Measurements from ENCODE around the gene CCNH. TPM values are rescaled to one million over a fixed set of nuclear protein-coding genes. Genes with fewer than 3 reads are reported as not detected.

CCNH gene
- total and polyA plus RNA-seq, 2 of the 4 experiments (the other 2 are of a cell fraction) = 37.4 to 100 TPM

GRCh38 chr5:87404359-87404758 is 8.4 kb downstream of the CCNH start:
- no peak overlapping the region for H2BK15ac ChIP-seq (ENCODE audit: low read depth, low read length)
- H3K14ac ChIP-seq (replicated peaks; ENCODE audit: low read depth, low read length) = no peak overlapping the region
- H4K8ac ChIP-seq (ENCODE audit: low read depth in 2 of 2, low read length in 2 of 2) = no peak overlapping the region
- H2BK5ac ChIP-seq (ENCODE audit: low read depth, low read length, poor library complexity, severe bottlenecking) = no peak overlapping the region
- no peak overlapping the region for H2AK9ac ChIP-seq (replicated peaks; ENCODE audit: low read depth, low read length, poor library complexity)
- intact Hi-C loops (cut with micrococcal nuclease) (loop anchor here (5.0 kb wide), 1 partner anchor 522 kb away; no protein-coding TSS in a partner anchor), dilution Hi-C loops (cut with HindIII; ENCODE audit: low sequenced_read_pairs, unreplicated experiment) (no loop called here), in situ Hi-C loops (cut with MboI; ENCODE audit: low sequenced_read_pairs) (loop anchor here (5.0 to 25.0 kb wide), 2 partner anchors 332 to 492 kb away; no protein-coding TSS in a partner anchor)
- no peaks in the 10 kb centered on the region for H3K9me1 ChIP-seq (ENCODE audit: insufficient read depth, low read length)
- peaks cover 9 to 25% of the 10 kb centered on the region in 2 experiments for H3K79me1 ChIP-seq (ENCODE audit: low read depth in 1 of 2, low read length in 2 of 2)
- H3K23ac ChIP-seq (ENCODE audit: low read depth, low read length) = no peak overlapping the region
- H3K4me2 ChIP-seq (ENCODE audit: low read depth, low read length) = no peak overlapping the region
- no peaks in the 10 kb centered on the region; the same call in 1 of the 2 replicates for H4K20me1 ChIP-seq (ENCODE audit: insufficient read depth, low read length)
- TF ChIP-seq RAD21 (IDR thresholded peaks at IDR 0.05; ENCODE audit: low read length) = no peak
- TF ChIP-seq POLR2A (IDR thresholded peaks at IDR 0.05; ENCODE audit: low read depth, low read length) = peak; percentile 28; the same call in 1 of the 2 replicates
- no peak overlapping the region for H3K18ac ChIP-seq (ENCODE audit: low read depth, low read length)
- H2AFZ ChIP-seq (replicated peaks; ENCODE audit: low read length, poor library complexity) = no peak overlapping the region
- no peak overlapping the region for H3K9ac ChIP-seq (ENCODE audit: low read depth, low read length)
- no peak overlapping the region for H3K4me3 ChIP-seq (ENCODE audit: insufficient read depth, low read depth, low read length)
- H3K4me1 ChIP-seq (ENCODE audit: control insufficient read depth, insufficient read depth, low read length) = no peaks in the 10 kb centered on the region
- ChIA-PET CTCF (no interaction called here), POLR2A (ENCODE audit: unreplicated experiment) (no interaction called here)
- peaks cover 13% of the 10 kb centered on the region for H3K36me3 ChIP-seq (ENCODE audit: control insufficient read depth, insufficient read depth, low read length)
- H2AK5ac ChIP-seq (ENCODE audit: low read depth, low read length) = no peak overlapping the region
- H2BK20ac ChIP-seq (ENCODE audit: low read depth, low read length) = no peak overlapping the region
- no peak overlapping the region for H3K4ac ChIP-seq (ENCODE audit: low read depth, low read length)
- DNase-seq (no peak), ATAC-seq (ENCODE audit: low read depth) (no peak)
- no peak overlapping the region for H4K5ac ChIP-seq (ENCODE audit: low read depth, low read length)
- no TSS peak for BruUV-seq (replicated peaks)
- WGBS, 2 experiments (ENCODE audit: extremely low coverage in 2 of 2, insufficient read length in 1 of 2) = 100% methylated on average over 2 of the region's 2 CpGs; no CpG with 5 or more reads in 1 of the 2 experiments
- no peak overlapping the region for H3K56ac ChIP-seq (ENCODE audit: extremely low read depth, insufficient read depth, low read length)
- H2BK120ac ChIP-seq (ENCODE audit: low read depth, low read length) = no peak overlapping the region
- no peak overlapping the region for H4K91ac ChIP-seq (ENCODE audit: insufficient read depth, low read depth, low read length)
- H3K27ac ChIP-seq (ENCODE audit: insufficient read depth, low read length) = no peak overlapping the region
- H3K27me3 ChIP-seq (ENCODE audit: control insufficient read depth, insufficient read depth, low read length) = no peaks in the 10 kb centered on the region
- H3K9me3 ChIP-seq (ENCODE audit: control insufficient read depth, insufficient read depth, low read length) = peaks cover 2% of the 10 kb centered on the region; the same call in 1 of the 2 replicates

All from IMR-90 (cell line).